CD4-positive, alpha-beta T cell treated with Interleukin-21 for 1 hour (primary cell): ENCODE data around the gene OR51E2.
"Not testable (repeated sequence)": the region's sequence is repeated elsewhere in the genome, so short reads cannot be mapped to it uniquely, and the experiment has no call there.

ENCODE experiments used
- DNase-seq: peaks from one replicate; pipeline ENCODE4 v3.0.0-alpha.2; 2020

OR51E2 gene

GRCh38 chr11:4697585-4697984 lies at the start of gene OR51E2:
Gene OR51E2, minus strand, starts transcription at chr11:4697853. Its CDS starts 15,142 bp downstream, at chr11:4682711.
- DNase-seq = no peak

GRCh38 chr11:4740735-4741134 lies 43.1 kb upstream of the OR51E2 start:
- no peak for DNase-seq

- DNase-seq = no peak
These were observed 29.5 kb upstream of the OR51E2 start for GRCh38 chr11:4727171-4727570.

GRCh38 chr11:4722616-4723534 lies 25.2 kb upstream of the OR51E2 start:
- DNase-seq = not testable (repeated sequence)

- DNase-seq = no peak
These were observed 16.6 kb upstream of the OR51E2 start for GRCh38 chr11:4714300-4714699.

- no peak for DNase-seq
These were observed 15.6 kb upstream of the OR51E2 start for GRCh38 chr11:4713241-4713640.

- DNase-seq = no peak
These were observed 7.2 kb upstream of the OR51E2 start for GRCh38 chr11:4704790-4705334.

GRCh38 chr11:4704054-4704789 lies 6.6 kb upstream of the OR51E2 start, which contains the start of gene MMP26:
Gene MMP26, plus strand, starts transcription at chr11:4704784.
- DNase-seq = no peak

- DNase-seq = no peak
These were observed 2.8 kb upstream of the OR51E2 start for GRCh38 chr11:4700436-4700820.

- DNase-seq = peak; percentile 13
These were observed 2.2 kb upstream of the OR51E2 start for GRCh38 chr11:4699697-4700435.

GRCh38 chr11:4695442-4695841 lies 2.2 kb downstream of the OR51E2 start:
- no peak for DNase-seq

- no peak for DNase-seq
These were observed 12.9 kb downstream of the OR51E2 start for GRCh38 chr11:4684631-4685285.

- DNase-seq = no peak
These were observed 14.8 kb downstream of the OR51E2 start for GRCh38 chr11:4682623-4683419.

- DNase-seq = no peak
These were observed 17.3 kb downstream of the OR51E2 start for GRCh38 chr11:4680341-4680740.

- DNase-seq = no peak
These were observed 19.7 kb downstream of the OR51E2 start for GRCh38 chr11:4677948-4678347.

- DNase-seq = no peak
These were observed 23.9 kb downstream of the OR51E2 start for GRCh38 chr11:4673781-4674180.

- DNase-seq = no peak
These were observed 25.2 kb downstream of the OR51E2 start for GRCh38 chr11:4672470-4672869.

GRCh38 chr11:4671741-4672140 lies 25.9 kb downstream of the OR51E2 start:
- DNase-seq = no peak

GRCh38 chr11:4665424-4665823 lies 32.2 kb downstream of the OR51E2 start:
- DNase-seq = no peak

GRCh38 chr11:4664786-4665185 lies 32.9 kb downstream of the OR51E2 start:
- DNase-seq = no peak

GRCh38 chr11:4664183-4664582 lies 33.5 kb downstream of the OR51E2 start:
- DNase-seq = no peak

GRCh38 chr11:4662876-4663275 lies 34.8 kb downstream of the OR51E2 start:
- DNase-seq = no peak
